Activated CD4-positive, alpha-beta memory T cell treated with anti-CD3 and anti-CD28 coated beads for 36 hours (primary cell): ENCODE data around the gene MAD1L1. TPM values are rescaled to one million over a fixed set of nuclear protein-coding genes. Genes with fewer than 3 reads are reported as not detected.
"Not testable (repeated sequence)": the region's sequence is repeated elsewhere in the genome, so short reads cannot be mapped to it uniquely, and the experiment has no call there.

ENCODE experiments used
- CTCF ChIA-PET: fragments of 350-600 bp; sonication (Branson Sonifier 250); formaldehyde crosslinking; loops from one replicate; lab custom pipeline; 2021; ENCODE audit warnings: antibody characterized with exemption, inconsistent platforms; lab: Charles Lee
- POLR2A ChIA-PET: fragments of 350-600 bp; sonication (Branson Sonifier 250); formaldehyde crosslinking; loops from one replicate; lab custom pipeline; 2021; ENCODE audit warnings: antibody characterized with exemption; lab: Charles Lee
- DNase-seq: peaks from one replicate; pipeline ENCODE4 v3.0.0-alpha.2; 2020
- H3K27ac Mint-ChIP-seq: one replicate; pipeline ENCODE4 v1.8.0; 2021; ENCODE audit warnings: mixed read lengths
- H3K27me3 Mint-ChIP-seq: one replicate; pipeline ENCODE4 v1.8.0; 2021; ENCODE audit warnings: mixed read lengths
- H3K36me3 Mint-ChIP-seq: one replicate; pipeline ENCODE4 v1.8.0; 2021; ENCODE audit warnings: mixed read lengths
- H3K4me1 Mint-ChIP-seq: one replicate; pipeline ENCODE4 v1.8.0; 2021; ENCODE audit warnings: low read depth, mixed read lengths
- H3K4me3 Mint-ChIP-seq: one replicate; pipeline ENCODE4 v1.8.0; 2021; ENCODE audit warnings: mild to moderate bottlenecking, mixed read lengths
- H3K9me3 Mint-ChIP-seq: one replicate; pipeline ENCODE4 v1.8.0; 2021; ENCODE audit warnings: mixed read lengths
- intact Hi-C: fragments of 100-400 bp; cut with micrococcal nuclease; formaldehyde crosslinking; loops from one replicate; pipeline ENCODE4 v1.15.1; 2023
- total RNA-seq, 2 experiments: library from RNA; stranded (reverse); gene quantifications; one replicate each; pipeline ENCODE4 v1.2.3, GENCODE V29; 2021

MAD1L1 gene
- total RNA-seq, 2 experiments from 2014 or later: 44.4 to 47.8 TPM

- H3K27me3 Mint-ChIP-seq, H3K27ac Mint-ChIP-seq, CTCF ChIA-PET, H3K4me1 Mint-ChIP-seq, POLR2A ChIA-PET, H3K4me3 Mint-ChIP-seq, intact Hi-C loops, DNase-seq: not testable (repeated sequence)
- H3K36me3 Mint-ChIP-seq: peaks cover 28% of the 10 kb centered on the region
- peaks cover 21% of the 10 kb centered on the region for H3K9me3 Mint-ChIP-seq
Observed at GRCh38 chr7:1829668-1830067, 403.1 kb downstream of the MAD1L1 start.

- ChIA-PET CTCF (no interaction called here), POLR2A (no interaction called here)
- H3K4me3 Mint-ChIP-seq: no peak overlapping the region
- intact Hi-C loops: no loop called here
- H3K27ac Mint-ChIP-seq: no peak overlapping the region
- peaks cover 25% of the 10 kb centered on the region for H3K36me3 Mint-ChIP-seq
- H3K4me1 Mint-ChIP-seq: peaks cover 13% of the 10 kb centered on the region
- peaks cover 18% of the 10 kb centered on the region for H3K9me3 Mint-ChIP-seq
- H3K27me3 Mint-ChIP-seq: no peaks in the 10 kb centered on the region
- no peak for DNase-seq
Observed at GRCh38 chr7:1829111-1829510, 403.6 kb downstream of the MAD1L1 start.

- Mint-ChIP-seq H3K36me3 (peaks cover 21% of the 10 kb centered on the region), H3K4me1 (peaks cover 18% of the 10 kb centered on the region), H3K9me3 (peaks cover 14% of the 10 kb centered on the region)
- H3K27ac Mint-ChIP-seq, intact Hi-C loops, DNase-seq, POLR2A ChIA-PET, H3K4me3 Mint-ChIP-seq, H3K27me3 Mint-ChIP-seq, CTCF ChIA-PET: not testable (repeated sequence)
Observed at GRCh38 chr7:1828170-1828569, 404.6 kb downstream of the MAD1L1 start.

- peaks cover 18% of the 10 kb centered on the region for H3K4me1 Mint-ChIP-seq
- H3K27ac Mint-ChIP-seq, CTCF ChIA-PET, H3K4me3 Mint-ChIP-seq, DNase-seq, intact Hi-C loops, H3K27me3 Mint-ChIP-seq, POLR2A ChIA-PET: not testable (repeated sequence)
- H3K36me3 Mint-ChIP-seq: peaks cover 17% of the 10 kb centered on the region
- peaks cover 14% of the 10 kb centered on the region for H3K9me3 Mint-ChIP-seq
Observed at GRCh38 chr7:1827521-1827981, 405.2 kb downstream of the MAD1L1 start.

GRCh38 chr7:1826931-1827330 is 405.8 kb downstream of the MAD1L1 start:
- Mint-ChIP-seq H3K9me3 (peaks cover 14% of the 10 kb centered on the region), H3K4me1 (peaks cover 18% of the 10 kb centered on the region), H3K36me3 (peaks cover 16% of the 10 kb centered on the region)
- CTCF ChIA-PET, H3K4me3 Mint-ChIP-seq, H3K27me3 Mint-ChIP-seq, intact Hi-C loops, POLR2A ChIA-PET, DNase-seq, H3K27ac Mint-ChIP-seq: not testable (repeated sequence)

- H3K36me3 Mint-ChIP-seq: peaks cover 11% of the 10 kb centered on the region
- DNase-seq: no peak
- CTCF ChIA-PET: no interaction called here
- POLR2A ChIA-PET: no interaction called here
- H3K27ac Mint-ChIP-seq: no peak overlapping the region
- intact Hi-C loops: no loop called here
- H3K4me1 Mint-ChIP-seq: peaks cover 26% of the 10 kb centered on the region
- no peak overlapping the region for H3K4me3 Mint-ChIP-seq
- H3K27me3 Mint-ChIP-seq: no peaks in the 10 kb centered on the region
- H3K9me3 Mint-ChIP-seq: peaks cover 10% of the 10 kb centered on the region
Observed at GRCh38 chr7:1825897-1826741, 406.6 kb downstream of the MAD1L1 start.

GRCh38 chr7:1825647-1825896 is 407.2 kb downstream of the MAD1L1 start:
- H3K9me3 Mint-ChIP-seq, CTCF ChIA-PET, H3K27me3 Mint-ChIP-seq, DNase-seq, POLR2A ChIA-PET, H3K36me3 Mint-ChIP-seq, intact Hi-C loops, H3K4me3 Mint-ChIP-seq, H3K27ac Mint-ChIP-seq: not testable (repeated sequence)
- H3K4me1 Mint-ChIP-seq: peaks cover 27% of the 10 kb centered on the region

- not testable (repeated sequence) for H3K4me3 Mint-ChIP-seq
- H3K4me1 Mint-ChIP-seq: peaks cover 29% of the 10 kb centered on the region
Observed at GRCh38 chr7:1824882-1825646, 407.7 kb downstream of the MAD1L1 start.

GRCh38 chr7:1824151-1824881 is 408.4 kb downstream of the MAD1L1 start:
- H3K9me3 Mint-ChIP-seq, H3K27me3 Mint-ChIP-seq, H3K27ac Mint-ChIP-seq, H3K4me3 Mint-ChIP-seq, intact Hi-C loops, CTCF ChIA-PET, POLR2A ChIA-PET, H3K36me3 Mint-ChIP-seq: not testable (repeated sequence)
- peak; percentile 69 for DNase-seq
- peaks cover 35% of the 10 kb centered on the region for H3K4me1 Mint-ChIP-seq

More at GRCh38 chr7:1824882-1825646, 407.7 kb downstream of the MAD1L1 start:
- H3K27me3 Mint-ChIP-seq, H3K27ac Mint-ChIP-seq, DNase-seq, CTCF ChIA-PET, H3K9me3 Mint-ChIP-seq, intact Hi-C loops, POLR2A ChIA-PET, H3K36me3 Mint-ChIP-seq: not testable (repeated sequence)

GRCh38 chr7:1823376-1824150 is 409.2 kb downstream of the MAD1L1 start:
- peaks cover under 1% of the 10 kb centered on the region for H3K36me3 Mint-ChIP-seq
- peaks cover 40% of the 10 kb centered on the region for H3K4me1 Mint-ChIP-seq
- H3K27ac Mint-ChIP-seq: no peak overlapping the region
- intact Hi-C loops: no loop called here
- peaks cover under 1% of the 10 kb centered on the region for H3K9me3 Mint-ChIP-seq
- H3K4me3 Mint-ChIP-seq: no peak overlapping the region
- CTCF ChIA-PET: no interaction called here
- no peak for DNase-seq
- POLR2A ChIA-PET: no interaction called here
- H3K27me3 Mint-ChIP-seq: no peaks in the 10 kb centered on the region

- ChIA-PET POLR2A (no interaction called here), CTCF (no interaction called here)
- DNase-seq: peak; percentile 37
- no peaks in the 10 kb centered on the region for H3K27me3 Mint-ChIP-seq
- H3K4me3 Mint-ChIP-seq: no peak overlapping the region
- intact Hi-C loops: no loop called here
- no peaks in the 10 kb centered on the region for H3K36me3 Mint-ChIP-seq
- no peaks in the 10 kb centered on the region for H3K9me3 Mint-ChIP-seq
- H3K27ac Mint-ChIP-seq: no peak overlapping the region
- peaks cover 30% of the 10 kb centered on the region for H3K4me1 Mint-ChIP-seq
Observed at GRCh38 chr7:1819259-1819841, 413.4 kb downstream of the MAD1L1 start.
